HG02798 (cell line): ENCODE measurements around the gene MLIP.

Experiments used
- ATAC-seq: cut with Tn5 transposase; IDR thresholded peaks from one replicate; pipeline ENCODE4 v1.9.1; 2021; ENCODE audit warnings: mild to moderate bottlenecking; ENCODE audit not compliant: unreplicated experiment, poor library complexity

The MLIP gene

DNA sequence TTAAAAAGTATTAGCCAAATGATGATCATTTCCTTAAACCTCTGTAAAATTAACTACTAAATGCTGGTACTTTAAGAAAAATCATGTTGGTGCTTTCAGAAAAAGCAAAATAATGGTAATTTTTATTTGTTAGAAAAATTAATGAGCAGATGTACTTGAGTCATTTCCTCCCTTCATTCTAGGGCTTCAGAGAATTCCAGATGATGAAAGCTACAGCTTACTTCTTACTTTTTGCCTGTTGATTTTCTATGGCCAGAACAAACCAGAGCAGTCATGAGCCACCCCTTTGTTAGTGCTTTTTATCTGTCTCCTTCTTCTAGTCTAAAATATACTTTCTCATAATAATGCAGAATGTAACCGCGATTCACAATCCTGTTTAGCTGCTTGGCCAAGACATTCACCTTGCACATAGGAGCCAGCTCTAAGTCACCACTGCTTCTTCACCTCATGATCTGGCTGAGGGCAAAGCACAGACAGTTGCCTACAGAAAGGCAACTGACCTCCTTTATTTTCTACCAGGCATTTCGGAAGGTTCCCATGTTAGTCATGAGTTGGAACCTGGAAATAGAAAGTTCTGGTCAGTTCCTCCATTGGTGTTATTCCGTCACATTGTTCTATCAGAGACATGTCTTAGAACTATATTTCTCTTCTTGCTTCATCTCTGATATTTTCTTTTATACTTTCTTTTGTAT lies 153.5 kb downstream of the MLIP start:
- ATAC-seq = no peak

- no peak for ATAC-seq
These were observed 155.2 kb downstream of the MLIP start for GRCh38 chr6:54266400-54266923.

GRCh38 chr6:54267798-54268197 lies 156.6 kb downstream of the MLIP start:
- ATAC-seq = peak; percentile 57

GRCh38 chr6:54273214-54273820 lies 162.1 kb downstream of the MLIP start:
- no peak for ATAC-seq

GRCh38 chr6:54274383-54274782 lies 163.1 kb downstream of the MLIP start:
- ATAC-seq = no peak

- ATAC-seq = no peak
These were observed 170.9 kb downstream of the MLIP start for GRCh38 chr6:54282186-54282585.

GRCh38 chr6:54284161-54284860 lies 173.1 kb downstream of the MLIP start:
- peak; percentile 61 for ATAC-seq

DNA sequence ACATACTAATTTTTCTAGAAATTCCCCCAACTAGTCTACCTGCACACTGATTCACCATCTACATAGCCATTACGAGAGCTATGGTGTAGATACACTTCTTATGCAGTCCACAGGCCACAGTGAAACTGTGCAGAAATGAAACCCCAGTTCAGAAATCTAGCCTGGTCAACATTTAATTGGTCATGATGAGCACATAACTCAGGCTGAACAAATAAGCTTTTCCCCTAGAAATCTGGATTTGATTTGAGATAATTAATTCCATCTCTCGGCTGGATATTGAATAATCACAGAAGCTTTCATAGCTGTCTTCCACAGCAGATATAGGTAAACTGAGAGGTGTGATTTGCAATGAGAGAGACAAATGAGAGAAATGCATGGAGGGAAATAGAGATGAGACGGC lies 174.4 kb downstream of the MLIP start:
- ATAC-seq = peak; percentile 34

- ATAC-seq = no peak
These were observed 174.9 kb downstream of the MLIP start for GRCh38 chr6:54286141-54286540.

DNA sequence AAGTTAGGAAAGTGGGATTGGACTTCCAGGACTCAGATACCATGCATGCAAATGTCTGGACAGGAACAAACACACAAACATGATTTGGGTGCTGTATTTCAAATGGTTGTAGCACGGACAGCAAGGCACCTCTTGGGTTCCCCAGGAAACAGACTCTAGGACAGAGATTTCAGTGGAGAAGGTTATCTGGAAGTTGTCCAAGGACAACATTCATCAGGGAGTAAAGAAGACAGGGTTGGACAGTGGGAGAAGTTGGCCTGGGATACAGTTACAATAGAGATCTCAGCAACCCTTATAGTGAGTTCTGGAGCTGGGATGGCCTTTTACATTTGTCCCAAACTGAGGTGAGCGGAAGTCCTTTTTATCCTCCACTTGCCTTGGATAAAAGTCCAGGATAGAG lies 177.2 kb downstream of the MLIP start:
- no peak for ATAC-seq

- ATAC-seq = no peak
These were observed 178.2 kb downstream of the MLIP start for GRCh38 chr6:54289426-54289825.

GRCh38 chr6:54291146-54291545 lies 179.9 kb downstream of the MLIP start:
- ATAC-seq = peak; percentile 73

- peak; percentile 85 for ATAC-seq
These were observed 180.5 kb downstream of the MLIP start for GRCh38 chr6:54291738-54292137.

- no peak for ATAC-seq
These were observed 183.8 kb downstream of the MLIP start for GRCh38 chr6:54294965-54295532.

DNA sequence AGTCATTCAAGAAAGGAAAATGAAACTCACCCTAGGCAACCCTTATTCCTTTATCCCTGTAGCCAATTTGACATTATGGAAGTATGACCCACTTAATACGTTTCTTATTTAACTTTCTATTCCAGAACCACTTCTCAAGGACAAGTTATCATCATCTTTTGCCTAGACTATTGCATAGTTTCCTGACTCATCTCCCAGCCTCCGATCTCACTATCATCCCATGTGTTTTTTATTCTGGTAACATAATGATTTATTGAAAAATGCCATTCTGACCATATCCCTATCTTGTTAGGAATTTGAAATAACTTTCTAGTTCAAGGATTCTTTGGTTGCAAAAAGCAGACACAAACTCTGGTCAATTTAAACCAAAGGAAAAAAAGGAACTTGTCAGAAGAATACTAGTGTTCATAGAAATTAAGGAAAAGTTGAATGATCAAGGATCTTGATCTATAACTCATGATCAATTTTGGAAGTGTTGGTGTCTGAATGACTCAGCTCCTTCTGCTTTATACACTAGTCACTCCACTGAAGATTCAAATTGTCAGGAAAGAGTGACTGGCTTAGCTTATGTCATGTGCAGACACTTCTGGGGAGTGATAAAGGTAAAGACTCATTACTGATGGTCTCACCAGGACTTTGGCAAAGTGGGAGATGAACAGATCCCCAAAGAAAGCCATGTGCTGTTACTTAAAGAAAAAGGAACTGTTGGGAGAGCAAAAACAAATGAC lies 188.5 kb downstream of the MLIP start:
- ATAC-seq = no peak

GRCh38 chr6:54301770-54302169 lies 190.5 kb downstream of the MLIP start:
- ATAC-seq = no peak

- peak; percentile 57 for ATAC-seq
These were observed 196.2 kb downstream of the MLIP start for GRCh38 chr6:54307439-54307910.

GRCh38 chr6:54308289-54308985 lies 197.2 kb downstream of the MLIP start, which contains the start of gene TINAG:
Gene TINAG, plus strand, starts transcription at chr6:54308441. Its CDS starts 110 bp downstream, at chr6:54308551.
- ATAC-seq = peak; percentile 33

DNA sequence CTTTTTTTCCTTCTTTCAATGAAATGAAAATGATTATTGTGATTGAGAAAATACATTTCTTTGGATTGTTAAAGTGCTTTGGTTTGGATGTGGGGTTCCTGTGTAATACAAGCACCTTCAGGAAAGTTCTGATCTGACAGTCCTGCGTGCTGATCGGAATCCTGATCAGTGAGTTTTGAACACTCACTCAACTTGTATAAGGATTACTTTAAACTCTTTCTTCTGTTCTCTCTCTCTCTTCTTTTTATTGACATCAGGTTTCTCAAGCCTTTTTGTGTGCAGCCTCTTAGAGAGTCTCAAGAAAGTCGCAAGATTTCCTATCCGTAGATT lies 197.7 kb downstream of the MLIP start:
- ATAC-seq = no peak
